GM18868 (cell line): ENCODE measurements around the gene PRKAB2.
"Not testable (repeated sequence)": the region's sequence is repeated elsewhere in the genome, so short reads cannot be mapped to it uniquely, and the experiment has no call there.

Experiments used
- ATAC-seq: cut with Tn5 transposase; IDR thresholded peaks from one replicate; pipeline ENCODE4 v1.9.1; 2021; ENCODE audit warnings: mild to moderate bottlenecking, moderate library complexity; ENCODE audit not compliant: unreplicated experiment

PRKAB2 gene

GRCh38 chr1:147111381-147112130 is 60.7 kb downstream of the PRKAB2 start:
- ATAC-seq: no peak

DNA sequence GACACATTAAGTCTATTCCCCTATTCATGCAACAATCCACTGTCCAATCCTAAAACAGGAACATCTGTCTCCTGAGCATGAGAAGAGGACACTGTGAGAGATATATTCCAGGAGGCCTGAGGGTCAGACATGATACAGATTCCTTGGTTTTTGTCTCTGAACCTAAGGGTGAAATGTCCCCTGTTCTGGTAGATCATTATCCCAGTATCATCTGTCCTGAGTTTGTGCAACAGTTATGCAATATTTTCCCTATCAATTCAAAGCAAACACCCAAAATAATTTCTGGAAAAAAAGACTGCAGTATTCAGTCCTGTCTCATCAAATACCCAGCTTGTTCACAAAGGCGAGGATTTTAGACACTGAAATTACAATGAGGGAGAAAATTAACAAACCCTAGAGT is 61.4 kb downstream of the PRKAB2 start:
- no peak for ATAC-seq

- no peak for ATAC-seq
Observed at GRCh38 chr1:147110434-147110833, 61.8 kb downstream of the PRKAB2 start.

GRCh38 chr1:147109762-147110161 is 62.5 kb downstream of the PRKAB2 start:
- no peak for ATAC-seq

GRCh38 chr1:147109041-147109440 is 63.2 kb downstream of the PRKAB2 start:
- peak; percentile 87 for ATAC-seq

- not testable (repeated sequence) for ATAC-seq
Observed at GRCh38 chr1:147106407-147106881, 65.8 kb downstream of the PRKAB2 start.

DNA sequence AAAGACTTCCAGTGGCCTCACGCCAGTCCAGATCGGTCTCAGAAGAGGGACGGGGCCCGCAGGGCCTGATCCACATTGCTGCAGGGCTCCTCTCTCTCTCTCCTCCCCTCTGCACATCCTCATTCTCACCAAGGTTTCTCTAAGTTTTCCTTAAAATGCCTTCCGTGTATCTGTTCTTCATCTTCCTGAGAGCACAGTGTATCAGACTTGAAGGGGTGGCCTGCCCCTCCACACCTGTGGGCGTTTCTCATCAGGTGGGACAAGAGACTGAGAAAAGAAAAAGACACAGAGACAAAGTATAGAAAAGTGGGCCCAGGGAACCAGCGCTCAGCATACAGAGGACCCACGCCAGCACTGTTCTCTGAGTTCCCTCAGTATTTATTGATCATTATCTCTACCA is 66.4 kb downstream of the PRKAB2 start:
- ATAC-seq: no peak
